Measurements from ENCODE around the gene HS3ST1.

Gene HS3ST1

GRCh38 chr4:11354531-11354930 lies 74.2 kb downstream of the HS3ST1 start:
- no peak overlapping the region for H2BK5ac ChIP-seq (ENCODE audit: low read depth, low read length, poor library complexity)
- H2BK120ac ChIP-seq (ENCODE audit: insufficient read depth, low read length, poor library complexity) = no peak overlapping the region
- H3K4me2 ChIP-seq (ENCODE audit: low read length) = no peak overlapping the region
- no peak overlapping the region for H3K4ac ChIP-seq (ENCODE audit: low read depth, low read length)
- no peak overlapping the region for H4K91ac ChIP-seq (ENCODE audit: low read depth, low read length)
- H3K4me1 ChIP-seq (ENCODE audit: control insufficient read depth in 1 of 2, insufficient read depth in 2 of 2, low read length in 2 of 2) = no peaks in the 10 kb centered on the region
- no peak overlapping the region for H2AFZ ChIP-seq (ENCODE audit: insufficient read depth, low read length, poor library complexity)
- DNase-seq = peak; percentile 71 to 92
- no CpG with 5 or more reads among the region's 5 CpGs for WGBS (ENCODE audit: extremely low coverage, insufficient coverage, insufficient read length)
- no peak overlapping the region for H3K18ac ChIP-seq (ENCODE audit: low read length)
- H3K27me3 ChIP-seq (ENCODE audit: insufficient read depth, low read length) = no peaks in the 10 kb centered on the region
- no peak overlapping the region for H2AK5ac ChIP-seq (ENCODE audit: low read length)
- H3K23ac ChIP-seq (ENCODE audit: low read length) = no peak overlapping the region
- no peaks in the 10 kb centered on the region for H3K79me1 ChIP-seq (ENCODE audit: low read length)
- H3K36me3 ChIP-seq (ENCODE audit: control insufficient read depth in 1 of 2, insufficient read depth in 2 of 2, low read length in 2 of 2) = no peaks in the 10 kb centered on the region
- H3K14ac ChIP-seq (ENCODE audit: low read length) = no peak overlapping the region
- H3K79me2 ChIP-seq (ENCODE audit: control insufficient read depth, insufficient read depth, low read length, poor library complexity) = no peaks in the 10 kb centered on the region
- no peak overlapping the region for H4K12ac ChIP-seq (ENCODE audit: low read depth, low read length)
- H3K9me3 ChIP-seq (ENCODE audit: insufficient read depth, low read depth, low read length) = no peaks in the 10 kb centered on the region
- no peak overlapping the region for H3K9ac ChIP-seq (ENCODE audit: low read length)
- no peak overlapping the region for H3K27ac ChIP-seq (ENCODE audit: low read depth, low read length)
- no peak overlapping the region for H2BK12ac ChIP-seq (ENCODE audit: low read length)
- H3K4me3 ChIP-seq (ENCODE audit: low read depth, low read length) = no peak overlapping the region
- H4K8ac ChIP-seq (ENCODE audit: low read depth, low read length) = no peak overlapping the region

- H2AK5ac ChIP-seq (ENCODE audit: low read length) = no peak overlapping the region
- H3K4ac ChIP-seq (ENCODE audit: low read depth, low read length) = no peak overlapping the region
- H3K4me3 ChIP-seq (ENCODE audit: low read depth, low read length) = no peak overlapping the region
- no peaks in the 10 kb centered on the region for H3K27me3 ChIP-seq (ENCODE audit: insufficient read depth, low read length)
- no peak overlapping the region for H4K8ac ChIP-seq (ENCODE audit: low read depth, low read length)
- no peak overlapping the region for H4K91ac ChIP-seq (ENCODE audit: low read depth, low read length)
- no peak overlapping the region for H3K27ac ChIP-seq (ENCODE audit: low read depth, low read length)
- no peak overlapping the region for H3K4me2 ChIP-seq (ENCODE audit: low read length)
- H3K79me1 ChIP-seq (ENCODE audit: low read length) = no peaks in the 10 kb centered on the region
- no peak overlapping the region for H4K12ac ChIP-seq (ENCODE audit: low read depth, low read length)
- no peak overlapping the region for H2AFZ ChIP-seq (ENCODE audit: insufficient read depth, low read length, poor library complexity)
- no peak overlapping the region for H2BK5ac ChIP-seq (ENCODE audit: low read depth, low read length, poor library complexity)
- no peak overlapping the region for H3K18ac ChIP-seq (ENCODE audit: low read length)
- no peak overlapping the region for H2BK120ac ChIP-seq (ENCODE audit: insufficient read depth, low read length, poor library complexity)
- no peaks in the 10 kb centered on the region for H3K79me2 ChIP-seq (ENCODE audit: control insufficient read depth, insufficient read depth, low read length, poor library complexity)
- DNase-seq = no peak
- no peak overlapping the region for H2BK12ac ChIP-seq (ENCODE audit: low read length)
- no CpG with 5 or more reads among the region's 3 CpGs for WGBS (ENCODE audit: extremely low coverage, insufficient coverage, insufficient read length)
- no peaks in the 10 kb centered on the region for H3K9me3 ChIP-seq (ENCODE audit: insufficient read depth, low read depth, low read length)
- no peak overlapping the region for H3K9ac ChIP-seq (ENCODE audit: low read length)
- H3K14ac ChIP-seq (ENCODE audit: low read length) = no peak overlapping the region
- H3K36me3 ChIP-seq (ENCODE audit: control insufficient read depth in 1 of 2, insufficient read depth in 2 of 2, low read length in 2 of 2) = no peaks in the 10 kb centered on the region
- no peak overlapping the region for H3K23ac ChIP-seq (ENCODE audit: low read length)
- H3K4me1 ChIP-seq (ENCODE audit: control insufficient read depth in 1 of 2, insufficient read depth in 2 of 2, low read length in 2 of 2) = peaks cover 3 to 4% of the 10 kb centered on the region in 2 experiments
Observed at GRCh38 chr4:11348449-11349088, 80.1 kb downstream of the HS3ST1 start.

GRCh38 chr4:11344916-11345315 lies 83.8 kb downstream of the HS3ST1 start:
- WGBS (ENCODE audit: extremely low coverage, insufficient coverage, insufficient read length) = no CpG with 5 or more reads among the region's 2 CpGs
- no peak overlapping the region for H3K4me3 ChIP-seq (ENCODE audit: low read depth, low read length)
- H4K12ac ChIP-seq (ENCODE audit: low read depth, low read length) = no peak overlapping the region
- no peak overlapping the region for H2BK120ac ChIP-seq (ENCODE audit: insufficient read depth, low read length, poor library complexity)
- H3K23ac ChIP-seq (ENCODE audit: low read length) = no peak overlapping the region
- no peak overlapping the region for H3K27ac ChIP-seq (ENCODE audit: low read depth, low read length)
- H3K4ac ChIP-seq (ENCODE audit: low read depth, low read length) = no peak overlapping the region
- no peak overlapping the region for H4K91ac ChIP-seq (ENCODE audit: low read depth, low read length)
- H2AFZ ChIP-seq (ENCODE audit: insufficient read depth, low read length, poor library complexity) = no peak overlapping the region
- H3K79me1 ChIP-seq (ENCODE audit: low read length) = peaks cover 5% of the 10 kb centered on the region
- H3K14ac ChIP-seq (ENCODE audit: low read length) = no peak overlapping the region
- no peak overlapping the region for H3K4me2 ChIP-seq (ENCODE audit: low read length)
- no peak overlapping the region for H3K18ac ChIP-seq (ENCODE audit: low read length)
- no peak for DNase-seq
- no peaks in the 10 kb centered on the region for H3K79me2 ChIP-seq (ENCODE audit: control insufficient read depth, insufficient read depth, low read length, poor library complexity)
- H3K9ac ChIP-seq (ENCODE audit: low read length) = no peak overlapping the region
- no peak overlapping the region for H4K8ac ChIP-seq (ENCODE audit: low read depth, low read length)
- no peak overlapping the region for H2AK5ac ChIP-seq (ENCODE audit: low read length)
- peak overlapping the region; percentile 27 for H2BK12ac ChIP-seq (ENCODE audit: low read length)
- no peaks in the 10 kb centered on the region for H3K9me3 ChIP-seq (ENCODE audit: insufficient read depth, low read depth, low read length)
- peaks cover 8 to 14% of the 10 kb centered on the region in 2 experiments for H3K4me1 ChIP-seq (ENCODE audit: control insufficient read depth in 1 of 2, insufficient read depth in 2 of 2, low read length in 2 of 2)
- H3K27me3 ChIP-seq (ENCODE audit: insufficient read depth, low read length) = no peaks in the 10 kb centered on the region
- H3K36me3 ChIP-seq (ENCODE audit: control insufficient read depth in 1 of 2, insufficient read depth in 2 of 2, low read length in 2 of 2) = no peaks in the 10 kb centered on the region
- no peak overlapping the region for H2BK5ac ChIP-seq (ENCODE audit: low read depth, low read length, poor library complexity)

GRCh38 chr4:11343536-11343935 lies 85.2 kb downstream of the HS3ST1 start:
- Histone ChIP-seq H3K4me2 (ENCODE audit: low read length) (no peak overlapping the region), H3K36me3 (ENCODE audit: control insufficient read depth in 1 of 2, insufficient read depth in 2 of 2, low read length in 2 of 2) (no peaks in the 10 kb centered on the region), H3K4me1 (ENCODE audit: control insufficient read depth in 1 of 2, insufficient read depth in 2 of 2, low read length in 2 of 2) (peaks cover 8 to 14% of the 10 kb centered on the region in 2 experiments), H3K27me3 (ENCODE audit: insufficient read depth, low read length) (no peaks in the 10 kb centered on the region), H3K14ac (ENCODE audit: low read length) (no peak overlapping the region), H2BK120ac (ENCODE audit: insufficient read depth, low read length, poor library complexity) (peak overlapping the region; percentile 25), H3K79me1 (ENCODE audit: low read length) (peaks cover 5% of the 10 kb centered on the region), H3K18ac (ENCODE audit: low read length) (no peak overlapping the region), H3K9me3 (ENCODE audit: insufficient read depth, low read depth, low read length) (no peaks in the 10 kb centered on the region), H3K27ac (ENCODE audit: low read depth, low read length) (no peak overlapping the region), H3K9ac (ENCODE audit: low read length) (no peak overlapping the region), H2BK5ac (ENCODE audit: low read depth, low read length, poor library complexity) (no peak overlapping the region), H3K23ac (ENCODE audit: low read length) (no peak overlapping the region), H3K79me2 (ENCODE audit: control insufficient read depth, insufficient read depth, low read length, poor library complexity) (no peaks in the 10 kb centered on the region), H4K8ac (ENCODE audit: low read depth, low read length) (no peak overlapping the region), H3K4me3 (ENCODE audit: low read depth, low read length) (no peak overlapping the region), H3K4ac (ENCODE audit: low read depth, low read length) (no peak overlapping the region), H4K12ac (ENCODE audit: low read depth, low read length) (no peak overlapping the region), H2AFZ (ENCODE audit: insufficient read depth, low read length, poor library complexity) (no peak overlapping the region), H2AK5ac (ENCODE audit: low read length) (no peak overlapping the region), H4K91ac (ENCODE audit: low read depth, low read length) (no peak overlapping the region), H2BK12ac (ENCODE audit: low read length) (peak overlapping the region; percentile 23)
- DNase-seq = peak; percentile 57 to 89
- no CpG with 5 or more reads among the region's 4 CpGs for WGBS (ENCODE audit: extremely low coverage, insufficient coverage, insufficient read length)
